Activated T-cell treated with anti-CD3 and anti-CD28 coated beads for 1 hour (primary cell): ENCODE measurements around the gene GPR17.

ENCODE experiments used
- DNase-seq: peaks from one replicate; pipeline ENCODE4 v3.0.0-alpha.2; 2020; ENCODE audit warnings: low read depth

GPR17 gene

DNA sequence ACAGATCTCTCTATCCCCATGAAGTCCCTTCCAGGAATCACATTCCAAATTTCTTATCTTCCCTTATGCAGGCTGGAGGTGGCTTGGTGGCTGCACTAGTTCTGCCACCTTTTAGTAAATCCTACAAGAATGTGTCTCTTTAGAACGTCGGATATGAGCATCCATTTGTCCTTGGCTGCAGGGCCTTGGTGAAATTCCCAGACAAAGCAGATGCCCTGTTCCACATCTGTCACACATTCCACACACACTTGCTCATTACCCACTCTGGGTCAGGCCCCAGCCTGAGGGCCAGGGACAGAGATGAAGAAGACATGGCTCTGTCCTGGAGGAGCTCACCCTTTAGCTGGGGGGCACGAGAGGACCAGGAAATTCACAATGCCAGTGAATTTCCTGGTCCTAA lies 31.2 kb upstream of the GPR17 start:
- DNase-seq, result no peak

DNA sequence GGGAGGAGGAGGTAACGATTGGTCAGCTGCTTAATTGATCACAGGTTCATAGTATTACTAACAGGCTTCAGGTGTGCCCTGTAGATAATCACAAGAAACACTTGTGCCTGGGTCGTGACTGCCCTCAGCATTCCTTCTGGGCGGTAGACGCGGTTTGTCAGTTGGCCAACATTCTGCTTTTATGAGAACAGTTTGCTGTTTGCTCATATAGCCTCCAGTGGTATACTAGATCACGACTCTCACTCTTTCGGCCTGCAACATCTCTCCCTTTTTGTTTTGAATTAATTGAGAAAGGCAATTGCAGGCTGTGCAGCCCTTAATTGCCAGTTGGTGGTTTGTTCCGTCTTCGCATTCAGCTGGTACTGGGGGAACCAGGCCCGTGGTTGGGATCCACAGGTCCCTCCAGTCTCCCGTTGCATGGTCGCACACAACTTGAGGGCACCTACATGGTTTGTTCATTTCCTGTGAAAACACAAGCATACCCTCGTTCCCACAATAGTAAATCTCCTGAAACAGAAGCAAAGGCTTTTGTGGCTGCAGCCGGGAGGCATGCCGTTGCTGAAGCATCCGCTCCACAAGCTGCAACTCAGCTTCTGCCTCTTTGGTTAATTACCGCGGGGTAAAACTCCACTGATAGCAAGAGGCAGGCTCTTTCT lies 30.3 kb upstream of the GPR17 start:
- no peak for DNase-seq

DNA sequence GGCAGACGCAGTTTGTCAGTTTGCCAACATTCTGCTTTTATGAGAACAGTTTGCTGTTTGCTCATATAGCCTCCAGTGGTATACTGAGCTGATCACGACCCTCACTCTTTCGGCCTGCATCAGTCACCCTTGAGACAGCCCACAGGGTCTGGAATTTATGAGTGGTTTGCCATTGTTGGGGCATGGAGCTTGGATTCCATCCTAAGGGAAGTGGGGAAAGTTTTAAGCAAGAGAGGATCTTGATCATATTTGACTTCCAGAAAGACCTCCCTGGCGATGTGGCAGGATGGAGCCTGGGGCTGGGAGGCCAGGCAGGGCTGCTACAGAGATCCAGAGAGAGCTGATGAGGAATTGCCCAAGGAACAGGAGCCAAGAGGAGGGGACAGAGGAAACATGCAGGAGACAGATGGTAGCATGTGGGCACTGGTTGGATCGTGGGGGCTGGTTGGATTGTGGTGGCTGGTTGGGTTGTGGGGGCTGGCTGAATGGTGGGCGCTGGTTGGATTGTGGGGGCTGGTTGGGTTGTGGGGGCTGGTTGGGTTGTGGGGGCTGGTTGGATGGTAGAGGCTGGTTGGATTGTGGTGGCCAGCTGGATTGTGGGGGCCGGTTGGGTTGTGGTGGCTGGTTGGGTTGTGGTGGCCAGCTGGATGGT lies 27.3 kb upstream of the GPR17 start:
- no peak for DNase-seq

DNA sequence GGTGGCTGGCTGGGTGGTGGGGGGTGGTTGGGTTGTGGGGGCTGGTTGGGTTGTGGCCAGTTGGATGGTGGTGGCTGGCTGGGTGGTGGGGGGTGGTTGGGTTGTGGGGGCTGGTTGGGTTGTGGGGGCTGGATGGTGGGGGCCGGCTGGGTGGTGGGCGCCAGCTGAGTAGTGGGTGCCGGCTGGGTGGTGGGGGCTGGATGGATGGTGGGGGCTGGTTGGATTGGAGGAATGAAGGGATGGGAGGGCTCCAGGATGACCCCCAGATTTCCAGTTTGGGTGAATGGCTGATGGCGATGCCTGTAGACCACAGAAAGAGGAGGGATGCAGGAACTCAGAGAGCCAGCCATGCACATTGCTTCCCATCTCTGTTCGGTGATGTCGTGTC lies 26.8 kb upstream of the GPR17 start:
- no peak for DNase-seq

DNA sequence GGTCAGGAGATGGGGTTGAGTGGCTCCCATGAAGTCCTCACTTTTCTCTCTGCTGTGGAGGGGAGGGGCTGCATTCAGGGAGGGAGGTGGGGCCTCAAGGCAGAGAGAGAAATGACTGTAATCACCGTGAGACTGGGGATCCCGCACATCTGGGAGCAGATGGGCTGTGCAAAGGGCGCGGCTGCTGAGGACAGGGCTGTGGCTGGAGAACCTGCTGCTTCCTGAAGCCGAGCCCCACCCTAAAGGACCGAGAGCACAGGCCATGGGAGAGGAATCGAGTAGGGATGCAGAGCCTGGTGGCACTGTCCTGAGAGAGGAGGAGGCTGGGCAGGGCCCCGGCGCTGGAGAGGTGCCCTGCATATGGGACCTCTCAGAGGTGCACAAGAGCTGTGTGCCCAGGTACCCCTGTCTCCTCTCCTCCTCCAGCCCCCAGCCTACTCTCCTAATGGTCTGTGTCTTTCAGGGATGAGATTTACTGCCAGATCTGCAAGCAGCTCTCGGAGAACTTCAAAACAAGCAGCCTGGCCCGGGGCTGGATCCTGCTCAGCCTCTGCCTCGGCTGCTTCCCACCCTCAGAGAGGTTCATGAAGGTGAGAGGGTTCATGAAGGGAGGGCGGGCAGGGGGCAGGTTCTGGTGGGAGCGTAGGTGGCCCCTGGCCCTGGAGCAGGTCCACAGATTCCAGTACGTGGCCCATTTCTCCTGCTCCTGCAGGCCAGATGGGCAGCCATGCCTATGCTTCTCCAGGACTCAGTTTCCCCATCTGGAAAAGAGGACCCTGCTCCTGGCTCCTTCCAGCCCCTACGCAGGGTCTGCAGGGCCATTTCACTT lies 25.9 kb upstream of the GPR17 start:
- no peak for DNase-seq

DNA sequence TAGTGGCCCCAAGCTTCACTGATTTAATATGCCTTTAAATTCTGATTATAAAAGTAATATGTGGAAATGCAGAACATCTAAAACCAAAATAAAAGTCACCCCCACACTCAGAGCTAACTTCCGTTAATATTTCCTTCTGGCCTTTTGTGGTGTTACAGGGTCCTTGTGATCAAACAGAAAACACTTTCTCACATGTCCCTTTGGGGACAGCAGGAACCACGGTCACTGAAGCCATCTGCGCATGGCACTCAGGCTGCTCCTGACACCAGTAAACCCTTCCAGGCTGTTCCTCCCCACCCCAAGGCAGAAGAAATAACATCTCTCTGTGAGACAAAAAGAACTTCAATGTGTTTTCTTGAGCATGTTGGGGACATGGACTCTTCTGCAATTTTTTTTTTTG lies 25.1 kb upstream of the GPR17 start:
- DNase-seq, result no peak

DNA sequence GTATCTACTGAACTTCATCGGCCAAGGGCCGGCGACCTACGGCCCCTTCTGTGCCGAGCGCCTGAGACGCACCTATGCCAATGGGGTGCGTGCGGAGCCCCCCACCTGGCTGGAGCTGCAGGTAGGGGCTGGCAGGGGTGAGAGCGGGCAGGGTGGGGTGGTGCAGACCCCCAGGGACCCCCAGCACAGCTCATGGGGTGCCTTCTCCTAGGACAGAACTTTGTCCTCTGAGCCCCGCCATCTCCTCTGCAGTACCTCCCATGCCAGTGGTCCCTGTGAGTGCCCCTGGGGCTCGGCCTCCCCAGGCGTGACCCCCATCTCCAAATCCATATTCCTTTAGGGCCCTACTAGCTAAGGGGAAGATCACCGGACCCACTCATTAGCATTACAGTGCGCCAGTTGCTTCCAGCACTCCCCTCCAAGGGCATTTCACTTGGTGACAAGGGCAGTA lies 23.9 kb upstream of the GPR17 start:
- DNase-seq, result no peak

DNA sequence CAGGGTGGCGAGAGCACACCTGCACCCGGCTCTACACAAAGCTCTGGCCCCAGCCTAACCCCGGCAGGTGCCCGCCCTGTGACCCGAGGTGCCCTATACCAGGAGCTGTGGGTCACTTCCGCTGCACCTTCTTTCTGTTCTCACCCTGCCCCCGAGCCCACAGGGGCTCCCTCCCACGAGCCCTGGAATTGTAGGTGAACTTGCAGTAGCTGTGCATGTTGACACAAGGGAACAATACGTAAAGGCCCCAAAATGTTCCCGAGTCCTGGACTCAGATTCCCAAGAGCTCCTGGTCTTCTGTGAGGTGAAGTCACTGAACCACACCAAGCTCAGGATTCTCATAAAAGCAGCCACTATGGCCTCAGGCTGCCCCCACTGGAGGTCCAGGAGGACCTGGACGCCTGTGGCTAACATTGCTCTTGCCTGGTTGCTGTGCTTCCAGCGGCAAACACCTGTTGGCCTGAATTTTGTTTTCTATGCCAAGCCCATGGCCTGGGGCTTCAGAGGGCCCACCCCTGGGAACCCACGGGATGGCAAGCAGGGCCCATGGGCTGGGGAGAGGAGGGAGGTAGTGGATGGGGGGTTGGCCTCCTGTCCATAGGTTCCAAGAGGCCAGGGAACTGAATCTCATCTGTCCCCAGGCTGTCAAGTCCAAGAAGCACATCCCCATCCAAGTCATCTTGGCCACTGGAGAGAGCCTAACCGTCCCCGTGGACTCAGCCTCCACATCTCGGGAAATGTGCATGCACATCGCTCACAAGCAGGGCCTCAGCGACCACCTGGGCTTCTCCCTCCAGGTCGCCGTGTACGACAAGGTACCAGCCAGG lies 23.2 kb upstream of the GPR17 start:
- no peak for DNase-seq

DNA sequence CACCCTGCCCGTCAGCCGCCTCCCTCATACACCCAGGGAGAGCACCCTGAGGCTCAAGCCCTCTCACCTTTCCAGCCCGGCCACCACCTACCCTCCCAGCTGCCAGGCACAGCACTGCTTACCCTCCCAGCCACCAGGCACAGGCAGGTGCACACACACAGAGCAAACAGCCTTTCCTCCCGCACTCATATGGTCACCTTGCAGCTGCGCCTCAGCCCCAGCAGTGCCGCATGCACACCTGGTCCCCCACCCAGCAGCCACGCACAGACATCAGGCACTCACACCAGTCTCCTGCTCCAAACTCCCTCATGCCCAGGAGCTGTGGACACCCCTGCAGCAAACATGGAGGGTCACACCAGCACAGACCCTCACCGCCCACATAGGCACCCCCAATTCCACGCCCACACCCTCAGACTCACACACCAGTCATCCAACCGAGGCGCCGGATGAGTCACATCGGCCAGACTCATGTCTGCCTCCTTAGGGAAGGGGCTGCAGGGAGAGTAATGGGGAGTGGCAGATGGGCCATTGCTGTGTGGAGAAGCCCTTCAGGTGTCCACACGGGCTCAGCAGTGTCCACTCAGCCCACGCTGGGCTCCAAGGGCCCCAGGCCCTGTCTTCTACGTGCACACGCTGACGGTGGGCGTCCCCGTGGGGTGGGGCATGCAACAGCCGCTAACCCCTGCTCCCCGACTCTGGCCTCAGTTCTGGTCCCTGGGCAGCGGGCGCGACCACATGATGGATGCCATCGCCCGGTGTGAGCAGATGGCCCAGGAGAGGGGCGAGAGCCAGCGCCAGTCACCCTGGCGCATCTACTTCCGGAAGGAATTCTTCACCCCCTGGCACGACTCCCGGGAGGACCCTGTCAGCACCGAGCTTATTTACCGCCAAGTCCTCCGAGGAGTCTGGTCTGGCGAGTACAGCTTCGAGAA lies 22.3 kb upstream of the GPR17 start:
- no peak for DNase-seq

DNA sequence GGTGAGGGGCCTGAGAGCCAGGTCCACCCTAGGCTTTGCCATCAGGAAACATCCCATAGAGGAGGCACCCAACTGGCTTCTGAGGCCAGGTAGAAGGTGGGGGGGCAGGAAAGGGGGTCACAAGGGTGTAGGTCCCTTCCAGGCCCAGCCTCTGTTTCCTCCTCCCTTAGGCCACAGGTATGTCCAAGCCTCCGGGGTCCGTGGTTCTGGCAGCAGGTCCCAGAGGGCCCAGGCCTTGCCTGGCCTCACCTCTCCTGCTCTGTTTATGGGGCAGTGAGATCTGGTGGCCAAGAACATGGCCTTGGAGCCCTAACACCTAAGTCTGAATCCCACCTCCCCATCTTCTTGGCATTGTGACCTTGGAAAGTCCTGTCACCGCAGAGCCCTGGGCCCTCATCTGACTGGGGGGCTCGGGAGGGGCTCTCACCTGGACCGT lies 21.6 kb upstream of the GPR17 start:
- DNase-seq, result no peak

DNA sequence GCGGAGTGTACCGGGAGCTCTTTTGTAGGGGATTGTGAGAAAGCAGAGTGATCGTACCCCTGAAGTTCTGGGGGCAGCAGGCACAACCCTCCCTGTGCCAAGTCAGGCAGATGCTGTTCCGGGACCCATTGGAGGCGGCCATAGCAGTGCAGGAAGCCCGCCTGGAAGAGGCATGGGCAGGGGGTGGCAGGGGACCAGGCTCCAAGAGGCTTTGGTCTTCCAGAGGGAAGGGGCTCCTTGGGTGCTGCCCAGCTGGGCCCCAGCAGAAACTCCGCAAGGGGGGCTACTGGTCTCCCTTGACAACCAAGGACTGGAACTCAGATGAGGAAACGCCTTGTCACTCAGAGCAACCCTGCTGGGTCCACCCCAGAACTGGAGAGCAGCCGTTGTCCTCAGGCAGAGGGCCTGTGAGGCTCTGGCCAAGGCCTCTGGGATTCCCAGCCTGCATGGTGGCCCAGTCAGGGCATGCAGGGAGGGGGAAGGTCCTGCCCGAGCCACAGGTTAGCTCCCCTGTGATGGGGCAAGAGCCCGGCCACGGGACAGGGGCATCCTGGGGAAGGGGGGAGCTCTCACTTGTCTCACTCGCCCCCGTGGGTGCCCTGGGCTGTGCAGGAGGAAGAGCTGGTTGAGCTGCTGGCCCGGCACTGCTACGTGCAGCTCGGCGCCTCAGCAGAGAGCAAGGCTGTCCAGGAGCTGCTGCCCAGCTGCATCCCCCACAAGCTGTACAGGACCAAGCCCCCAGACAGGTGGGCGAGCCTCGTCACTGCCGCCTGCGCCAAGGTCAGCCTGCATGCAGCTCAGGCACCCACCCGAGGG lies 21.0 kb upstream of the GPR17 start:
- DNase-seq, result no peak

DNA sequence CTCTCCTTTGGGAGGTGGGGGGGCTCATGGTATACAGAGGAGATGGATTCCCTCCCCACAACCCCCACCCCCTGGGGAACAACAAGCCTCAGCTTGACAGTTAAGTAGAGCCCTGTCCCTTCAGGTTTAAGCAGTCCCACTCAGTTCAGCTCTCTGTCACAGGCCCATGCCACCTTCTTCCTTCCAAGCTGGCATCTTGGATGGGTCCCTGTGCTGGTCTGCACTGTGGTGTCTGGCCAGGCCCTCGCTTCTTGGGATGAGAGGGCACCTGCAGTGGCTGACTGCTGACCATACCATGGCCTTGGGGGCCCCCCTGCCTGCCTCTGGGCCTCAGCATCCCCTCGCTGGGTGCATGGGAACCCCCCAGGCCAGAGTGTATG lies 20.4 kb upstream of the GPR17 start:
- DNase-seq, result no peak

DNA sequence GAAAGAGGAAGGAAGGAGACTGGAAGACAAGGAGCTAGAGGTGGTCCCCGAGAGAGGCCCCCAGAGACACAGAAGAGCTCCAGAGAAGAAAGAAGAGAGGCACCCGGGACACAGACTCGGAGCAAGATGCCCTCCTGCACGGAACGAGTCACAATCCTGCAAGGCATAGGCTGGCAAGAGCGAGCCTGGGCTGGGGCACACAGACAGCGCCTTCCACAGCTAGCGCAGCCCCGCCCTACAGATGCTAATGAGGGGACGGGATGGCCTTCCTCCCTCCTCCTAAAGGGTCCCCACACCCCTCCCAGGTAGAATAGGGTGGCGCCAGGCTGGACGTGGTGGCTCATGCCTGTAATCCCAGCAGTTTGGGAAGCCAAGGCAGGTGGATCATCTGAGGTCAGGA lies 19.8 kb upstream of the GPR17 start:
- no peak for DNase-seq

DNA sequence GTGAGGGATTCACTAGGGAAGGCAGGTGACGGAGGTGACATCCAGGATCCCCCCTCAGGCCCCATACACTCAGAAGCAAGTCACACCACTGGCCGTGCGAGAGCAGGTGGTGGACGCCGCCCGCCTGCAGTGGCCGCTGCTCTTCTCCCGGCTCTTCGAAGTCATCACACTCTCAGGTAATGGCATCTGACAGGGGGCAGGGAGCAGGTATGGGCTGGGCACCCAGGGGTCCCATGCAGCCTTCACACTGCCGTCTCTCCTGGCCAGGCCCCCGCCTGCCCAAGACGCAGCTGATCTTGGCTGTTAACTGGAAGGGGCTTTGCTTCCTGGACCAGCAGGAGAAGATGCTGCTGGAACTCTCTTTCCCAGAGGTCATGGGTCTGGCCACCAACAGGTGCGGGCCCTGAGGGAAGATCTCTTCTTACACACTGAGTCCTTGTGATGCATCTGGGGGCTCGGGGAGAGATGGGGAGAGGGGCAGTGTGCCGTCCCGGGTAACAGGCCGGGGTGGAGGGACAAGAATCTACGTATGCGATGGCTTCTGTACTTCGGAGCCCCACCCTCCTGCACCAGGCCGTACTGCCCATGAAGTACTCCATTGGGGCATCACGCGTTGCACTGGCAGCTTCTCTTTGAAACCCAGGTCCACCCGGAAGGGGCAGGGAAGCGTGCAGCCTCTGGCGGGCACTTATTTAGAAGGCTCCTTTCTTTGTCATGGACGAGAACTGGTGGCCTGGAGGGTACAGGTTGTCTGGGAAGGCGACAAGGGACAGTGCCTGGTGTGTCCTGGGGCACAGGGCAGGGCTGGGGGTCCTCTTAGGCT lies 18.8 kb upstream of the GPR17 start:
- DNase-seq, result no peak

DNA sequence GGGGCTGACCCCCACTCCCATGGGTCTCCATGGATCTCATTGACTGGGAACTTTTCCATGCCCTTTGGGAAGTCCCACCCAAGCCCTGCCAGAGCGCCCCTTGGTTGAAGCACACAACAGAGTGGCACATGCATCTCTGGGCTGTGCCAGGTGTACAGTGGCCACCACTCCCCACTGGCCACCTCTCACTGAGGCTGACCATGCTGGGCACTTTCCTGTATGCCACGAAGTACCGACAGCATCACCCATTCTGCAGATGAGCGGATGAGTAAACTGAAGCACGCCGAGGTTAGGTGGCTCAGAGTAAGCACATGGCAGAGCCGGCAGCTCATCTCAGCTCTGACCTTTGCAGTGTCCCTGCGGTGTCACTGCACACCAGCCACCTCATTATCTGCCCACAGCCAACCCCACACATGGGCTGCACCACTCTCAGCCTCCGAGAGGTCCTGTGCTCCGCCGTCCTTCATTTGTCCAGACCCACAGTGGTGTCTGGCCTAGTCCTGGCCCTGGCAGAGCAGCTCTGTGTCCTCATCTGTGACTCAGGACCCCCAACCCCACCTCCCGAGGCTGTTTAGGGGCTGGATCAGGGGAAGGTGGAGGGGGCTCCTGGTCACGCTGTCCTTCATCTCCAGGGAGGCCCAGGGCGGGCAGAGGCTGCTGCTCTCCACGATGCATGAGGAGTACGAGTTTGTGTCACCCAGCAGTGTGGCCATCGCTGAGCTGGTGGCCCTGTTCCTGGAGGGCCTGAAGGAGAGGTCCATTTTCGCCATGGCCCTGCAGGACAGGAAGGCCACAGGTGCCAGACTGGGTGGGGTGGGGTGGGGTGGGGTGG lies 18.0 kb upstream of the GPR17 start:
- no peak for DNase-seq

DNA sequence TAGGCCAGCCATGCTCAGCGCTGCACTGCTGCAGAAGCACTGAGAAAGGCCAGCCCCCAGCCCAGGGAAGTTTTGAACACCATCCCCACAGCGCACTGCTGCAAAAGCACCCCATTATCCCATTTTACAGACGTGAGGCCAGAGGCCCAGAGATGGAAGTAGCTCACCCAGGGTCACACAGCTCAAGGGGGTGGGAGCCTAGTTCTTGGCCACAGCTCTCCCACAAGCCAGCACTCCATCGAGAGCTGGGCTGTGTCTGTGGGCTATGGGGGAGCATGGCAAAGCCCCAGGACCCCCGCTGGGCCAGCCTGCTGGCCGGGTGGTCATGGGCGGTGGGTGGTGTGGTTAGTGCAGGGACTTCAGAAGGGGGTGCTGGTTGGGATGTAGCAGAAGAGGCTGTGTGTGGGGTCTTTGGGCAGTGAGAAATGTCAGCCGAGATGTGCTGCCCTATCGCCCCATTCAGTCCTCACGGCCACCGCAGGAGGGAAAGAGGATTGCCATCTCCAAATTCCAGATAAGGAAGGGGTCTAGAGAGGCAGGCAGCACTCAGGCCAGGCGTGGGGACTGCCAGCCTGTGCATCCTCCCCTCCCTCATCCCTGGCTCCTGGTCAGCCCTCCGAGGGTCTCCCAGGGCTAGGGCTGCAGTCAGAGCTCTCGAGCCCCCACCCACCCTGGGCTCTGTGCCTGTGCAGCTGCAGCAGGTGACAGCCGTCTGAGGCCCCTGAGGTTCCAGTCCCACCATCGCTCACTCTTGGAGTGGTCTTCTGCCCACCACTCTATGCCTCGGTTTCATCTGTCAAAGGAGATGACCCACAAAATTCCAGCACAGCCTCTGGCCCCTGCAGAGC lies 17.0 kb upstream of the GPR17 start:
- no peak for DNase-seq

DNA sequence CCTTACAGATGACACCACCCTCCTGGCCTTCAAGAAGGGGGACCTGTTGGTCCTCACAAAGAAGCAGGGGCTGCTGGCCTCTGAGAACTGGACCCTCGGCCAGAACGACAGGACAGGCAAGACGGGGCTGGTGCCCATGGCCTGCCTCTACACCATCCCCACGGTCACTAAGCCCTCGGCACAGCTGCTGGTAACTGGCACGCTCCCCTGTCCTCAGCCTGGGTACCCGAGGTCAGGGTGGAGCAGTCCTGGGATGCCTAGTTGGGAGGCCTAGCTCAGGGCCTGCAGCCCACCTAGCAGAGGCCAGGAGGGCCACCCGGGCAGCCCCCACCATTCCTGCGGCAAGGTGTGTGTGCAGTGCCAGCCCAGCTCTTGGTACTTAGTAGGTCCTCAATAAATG lies 16.3 kb upstream of the GPR17 start:
- no peak for DNase-seq
